KMS-11 (cell line): ENCODE data around the gene NFATC1.

ENCODE experiments used
- H2AFZ ChIP-seq: fragments of 200-600 bp; sonication (generic); 2 replicates; pipeline ENCODE4 v1.6.1; 2016; ENCODE audit warnings: antibody characterized with exemption, mixed run types, low read depth
- H3K27ac ChIP-seq: fragments of 200-600 bp; sonication (generic); 2 replicates; pipeline ENCODE4 v1.6.1; 2016; ENCODE audit warnings: mild to moderate bottlenecking, mixed run types
- H3K27me3 ChIP-seq: fragments of 200-600 bp; sonication (generic); 2 replicates; pipeline ENCODE4 v1.6.1; 2017; ENCODE audit warnings: mild to moderate bottlenecking, low read depth, mixed run types, moderate library complexity; ENCODE audit not compliant: insufficient read depth
- H3K36me3 ChIP-seq: fragments of 200-600 bp; sonication (generic); 2 replicates; pipeline ENCODE4 v1.6.1; 2017; ENCODE audit warnings: mild to moderate bottlenecking, mixed run types; ENCODE audit not compliant: insufficient read depth
- H3K4me1 ChIP-seq: fragments of 200-600 bp; sonication (generic); 2 replicates; pipeline ENCODE4 v1.6.1; 2016; ENCODE audit warnings: mild to moderate bottlenecking, low read depth, mixed run types; ENCODE audit not compliant: poor library complexity, severe bottlenecking
- H3K4me2 ChIP-seq: fragments of 200-600 bp; sonication (generic); 2 replicates; pipeline ENCODE4 v1.7.0; 2016; ENCODE audit warnings: mild to moderate bottlenecking, mixed run types
- H3K4me3 ChIP-seq: fragments of 200-600 bp; sonication (generic); IDR thresholded peaks from 2 replicates; pipeline ENCODE4 v1.6.1; 2017; ENCODE audit warnings: low read depth, low read length, mixed read lengths; ENCODE audit not compliant: insufficient read depth
- H3K79me2 ChIP-seq: fragments of 200-600 bp; sonication (generic); 2 replicates; pipeline ENCODE4 v1.6.1; 2016; ENCODE audit warnings: low read depth, mixed run types; ENCODE audit not compliant: insufficient read depth
- H3K9ac ChIP-seq: fragments of 200-600 bp; sonication (generic); 2 replicates; pipeline ENCODE4 v1.6.1; 2016; ENCODE audit warnings: mild to moderate bottlenecking, mixed run types
- H4K20me1 ChIP-seq: fragments of 200-600 bp; sonication (generic); 2 replicates; pipeline ENCODE4 v1.6.1; 2016; ENCODE audit warnings: mild to moderate bottlenecking, mixed run types; ENCODE audit not compliant: insufficient read depth
- CTCF ChIP-seq: fragments of 200-600 bp; sonication (generic); conservative IDR thresholded peaks from 2 replicates; pipeline ENCODE4 v1.6.1; 2017; ENCODE audit warnings: low read depth, mild to moderate bottlenecking, antibody characterized with exemption, low read length, moderate library complexity, mixed read lengths

Gene NFATC1

DNA sequence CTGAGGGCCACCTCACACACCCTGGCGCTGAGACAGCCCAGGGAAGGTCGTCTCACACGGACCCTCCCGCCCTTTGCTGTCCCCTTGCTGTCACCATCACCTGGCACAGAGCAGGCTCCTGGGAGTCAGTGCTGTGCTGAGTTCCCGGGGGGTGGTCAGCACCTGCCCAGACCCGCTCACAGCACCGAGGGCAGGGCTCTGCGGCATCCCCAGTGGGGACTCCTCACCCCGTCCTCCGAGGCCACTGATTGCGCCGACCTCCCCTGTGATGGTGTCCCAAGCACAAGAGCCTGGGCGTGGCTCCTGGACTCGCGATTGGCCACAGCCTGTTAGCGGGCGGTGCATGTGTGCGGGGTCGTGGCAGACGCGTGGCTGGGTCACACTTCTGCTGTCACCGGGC, 65.9 kb downstream of the NFATC1 start:
- no peaks in the 10 kb centered on the region for H3K36me3 ChIP-seq
- no peak overlapping the region for H2AFZ ChIP-seq
- no peak overlapping the region for H3K9ac ChIP-seq
- H3K4me1 ChIP-seq, result no peaks in the 10 kb centered on the region
- TF ChIP-seq CTCF, result no peak
- no peak overlapping the region for H3K4me3 ChIP-seq
- no peaks in the 10 kb centered on the region for H3K27me3 ChIP-seq
- no peaks in the 10 kb centered on the region for H3K79me2 ChIP-seq
- H3K4me2 ChIP-seq, result no peak overlapping the region
- no peaks in the 10 kb centered on the region for H4K20me1 ChIP-seq
- H3K27ac ChIP-seq, result no peak overlapping the region

- H3K9ac ChIP-seq, result no peak overlapping the region
- TF ChIP-seq CTCF, result no peak
- no peaks in the 10 kb centered on the region for H3K4me1 ChIP-seq
- no peaks in the 10 kb centered on the region for H3K36me3 ChIP-seq
- H4K20me1 ChIP-seq, result no peaks in the 10 kb centered on the region
- H3K4me2 ChIP-seq, result no peak overlapping the region
- H3K27ac ChIP-seq, result no peak overlapping the region
- H2AFZ ChIP-seq, result no peak overlapping the region
- no peaks in the 10 kb centered on the region for H3K27me3 ChIP-seq
- no peak overlapping the region for H3K4me3 ChIP-seq
- H3K79me2 ChIP-seq, result no peaks in the 10 kb centered on the region
Measured at GRCh38 chr18:79463424-79463960, 67.8 kb downstream of the NFATC1 start.

DNA sequence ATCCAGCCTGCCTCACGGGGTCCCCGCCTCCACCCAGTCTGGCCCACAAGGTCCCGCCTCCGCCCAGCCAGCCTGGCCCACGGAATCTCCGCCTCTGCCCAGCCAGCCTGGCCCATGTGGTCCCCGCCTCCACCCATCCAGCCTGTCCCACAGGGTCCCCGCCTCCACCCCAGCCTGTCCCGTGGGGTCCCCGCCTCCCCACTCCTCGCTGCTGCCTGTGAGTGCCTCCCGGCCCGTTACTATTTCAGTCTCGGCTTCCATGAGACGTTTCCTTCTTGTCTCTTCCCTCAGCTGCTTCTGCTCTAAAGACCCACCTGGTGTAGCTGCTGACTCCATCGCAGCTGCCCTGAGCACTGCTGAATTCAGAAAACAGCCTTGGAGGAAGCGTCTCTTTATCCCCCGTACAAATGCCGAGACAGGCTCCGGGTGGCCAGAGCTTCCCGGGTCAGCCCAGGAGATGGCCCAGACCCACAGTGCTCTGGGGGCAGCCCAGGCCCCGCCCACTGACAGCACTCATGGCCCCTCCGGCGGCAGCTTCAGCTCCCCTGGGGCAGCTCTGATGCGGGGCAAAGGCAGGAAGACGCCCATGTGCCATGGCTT, 69.8 kb downstream of the NFATC1 start:
- no peak for TF ChIP-seq CTCF
- Histone ChIP-seq H3K4me1 (no peaks in the 10 kb centered on the region), H3K4me3 (no peak overlapping the region), H4K20me1 (no peaks in the 10 kb centered on the region), H2AFZ (no peak overlapping the region), H3K36me3 (no peaks in the 10 kb centered on the region), H3K79me2 (no peaks in the 10 kb centered on the region), H3K4me2 (no peak overlapping the region), H3K27ac (no peak overlapping the region), H3K27me3 (no peaks in the 10 kb centered on the region), H3K9ac (no peak overlapping the region)

- no peak overlapping the region for H2AFZ ChIP-seq
- no peaks in the 10 kb centered on the region for H3K36me3 ChIP-seq
- H3K4me1 ChIP-seq, result no peaks in the 10 kb centered on the region
- H3K27me3 ChIP-seq, result no peaks in the 10 kb centered on the region
- H3K27ac ChIP-seq, result no peak overlapping the region
- H3K79me2 ChIP-seq, result no peaks in the 10 kb centered on the region
- H3K4me3 ChIP-seq, result no peak overlapping the region
- H3K4me2 ChIP-seq, result no peak overlapping the region
- TF ChIP-seq CTCF, result no peak
- no peak overlapping the region for H3K9ac ChIP-seq
- no peaks in the 10 kb centered on the region for H4K20me1 ChIP-seq
Measured at GRCh38 chr18:79466591-79466990, 70.9 kb downstream of the NFATC1 start.
